ENCODE data around the gene OR51V1.
"Not testable (repeated sequence)": the region's sequence is repeated elsewhere in the genome, so short reads cannot be mapped to it uniquely, and the experiment has no call there.

DNA sequence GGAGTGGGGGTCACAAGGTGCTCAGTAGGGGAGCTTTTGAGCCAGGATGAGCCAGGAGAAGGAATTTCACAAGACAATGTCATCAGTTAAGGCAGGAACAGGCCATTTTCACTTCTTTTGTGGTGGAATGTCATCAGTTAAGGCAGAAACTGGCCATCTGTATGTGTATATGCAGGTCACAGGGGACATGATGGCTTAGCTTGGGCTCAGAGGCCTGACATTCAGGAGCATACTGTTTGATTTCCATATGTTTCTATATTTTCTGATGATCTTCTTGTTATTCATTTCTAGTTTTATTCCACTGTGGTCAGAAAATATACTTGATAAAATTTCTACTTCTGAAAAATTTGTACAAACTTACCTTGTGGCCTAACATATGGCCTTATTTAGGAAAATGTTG, 34.6 kb downstream of the OR51V1 start:
- TF ChIP-seq, protein P1, sequence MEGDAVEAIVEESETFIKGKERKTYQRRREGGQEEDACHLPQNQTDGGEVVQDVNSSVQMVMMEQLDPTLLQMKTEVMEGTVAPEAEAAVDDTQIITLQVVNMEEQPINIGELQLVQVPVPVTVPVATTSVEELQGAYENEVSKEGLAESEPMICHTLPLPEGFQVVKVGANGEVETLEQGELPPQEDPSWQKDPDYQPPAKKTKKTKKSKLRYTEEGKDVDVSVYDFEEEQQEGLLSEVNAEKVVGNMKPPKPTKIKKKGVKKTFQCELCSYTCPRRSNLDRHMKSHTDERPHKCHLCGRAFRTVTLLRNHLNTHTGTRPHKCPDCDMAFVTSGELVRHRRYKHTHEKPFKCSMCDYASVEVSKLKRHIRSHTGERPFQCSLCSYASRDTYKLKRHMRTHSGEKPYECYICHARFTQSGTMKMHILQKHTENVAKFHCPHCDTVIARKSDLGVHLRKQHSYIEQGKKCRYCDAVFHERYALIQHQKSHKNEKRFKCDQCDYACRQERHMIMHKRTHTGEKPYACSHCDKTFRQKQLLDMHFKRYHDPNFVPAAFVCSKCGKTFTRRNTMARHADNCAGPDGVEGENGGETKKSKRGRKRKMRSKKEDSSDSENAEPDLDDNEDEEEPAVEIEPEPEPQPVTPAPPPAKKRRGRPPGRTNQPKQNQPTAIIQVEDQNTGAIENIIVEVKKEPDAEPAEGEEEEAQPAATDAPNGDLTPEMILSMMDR (IDR thresholded peaks at IDR 0.05), result not testable (repeated sequence)
- not testable (repeated sequence) for TF ChIP-seq POLR2A (IDR thresholded peaks at IDR 0.05)
